PC-9 (cell line): Measurements from ENCODE around the gene CLDN7.

Experiments
- EZH2 ChIP-seq: fragments of 200-600 bp; sonication (generic); IDR thresholded peaks from 2 replicates; pipeline ENCODE4 v1.8.0; 2017; ENCODE audit warnings: antibody characterized with exemption, low read depth
- TF ChIP-seq, protein P1 (sequence below): fragments of 200-600 bp; sonication (generic); conservative IDR thresholded peaks from 2 replicates; pipeline ENCODE4 v1.6.1; 2017; ENCODE audit warnings: mixed run types, antibody characterized with exemption, mild to moderate bottlenecking, moderate library complexity

DNA sequence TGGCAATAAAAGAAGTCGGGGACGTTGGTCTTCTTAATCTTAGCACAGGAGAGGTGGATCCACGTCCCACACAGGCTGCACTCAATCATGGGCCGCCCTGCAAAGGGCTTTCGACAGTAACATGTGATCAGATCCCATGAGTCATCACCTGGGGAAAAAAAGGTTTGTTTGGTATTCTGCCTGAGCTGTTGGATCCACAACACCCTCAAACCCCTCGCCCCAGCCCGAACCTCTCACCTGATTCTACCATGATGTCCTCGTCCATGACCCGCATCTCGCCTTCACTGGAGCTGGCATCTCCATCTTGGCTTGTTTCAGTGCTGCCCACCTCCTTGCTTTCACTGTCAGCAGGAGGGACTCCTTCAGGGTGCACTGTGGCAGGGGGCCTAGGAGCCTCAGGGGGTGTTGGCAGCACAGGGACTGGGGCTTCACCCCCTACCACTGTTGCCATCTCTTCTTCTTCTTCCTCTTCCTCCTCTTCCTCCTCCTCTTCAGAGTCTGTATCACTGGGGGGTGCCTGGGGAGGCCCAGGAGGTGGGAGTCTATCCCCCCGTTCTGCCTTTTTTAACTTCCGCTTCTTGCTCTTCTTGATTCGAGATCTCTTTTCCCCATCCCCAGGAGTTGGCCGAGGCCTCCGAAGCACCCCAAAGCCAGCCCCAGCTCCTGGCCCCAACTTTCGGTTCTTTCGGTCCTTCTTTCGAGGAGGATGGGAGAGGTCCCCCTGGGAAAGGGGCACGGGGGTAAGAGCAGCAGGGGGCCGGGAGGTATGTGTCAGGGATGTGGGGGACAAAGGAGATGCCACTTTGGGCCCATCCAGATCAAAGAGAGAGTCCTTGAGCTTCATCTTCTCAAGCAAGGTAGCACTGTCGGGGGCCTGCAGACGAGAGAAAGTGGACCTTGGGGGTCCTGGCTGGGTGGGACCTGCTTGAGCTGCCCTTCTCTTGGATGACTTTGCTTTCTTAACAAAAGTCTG lies 26.3 kb downstream of the CLDN7 start:
- TF ChIP-seq, protein P1, sequence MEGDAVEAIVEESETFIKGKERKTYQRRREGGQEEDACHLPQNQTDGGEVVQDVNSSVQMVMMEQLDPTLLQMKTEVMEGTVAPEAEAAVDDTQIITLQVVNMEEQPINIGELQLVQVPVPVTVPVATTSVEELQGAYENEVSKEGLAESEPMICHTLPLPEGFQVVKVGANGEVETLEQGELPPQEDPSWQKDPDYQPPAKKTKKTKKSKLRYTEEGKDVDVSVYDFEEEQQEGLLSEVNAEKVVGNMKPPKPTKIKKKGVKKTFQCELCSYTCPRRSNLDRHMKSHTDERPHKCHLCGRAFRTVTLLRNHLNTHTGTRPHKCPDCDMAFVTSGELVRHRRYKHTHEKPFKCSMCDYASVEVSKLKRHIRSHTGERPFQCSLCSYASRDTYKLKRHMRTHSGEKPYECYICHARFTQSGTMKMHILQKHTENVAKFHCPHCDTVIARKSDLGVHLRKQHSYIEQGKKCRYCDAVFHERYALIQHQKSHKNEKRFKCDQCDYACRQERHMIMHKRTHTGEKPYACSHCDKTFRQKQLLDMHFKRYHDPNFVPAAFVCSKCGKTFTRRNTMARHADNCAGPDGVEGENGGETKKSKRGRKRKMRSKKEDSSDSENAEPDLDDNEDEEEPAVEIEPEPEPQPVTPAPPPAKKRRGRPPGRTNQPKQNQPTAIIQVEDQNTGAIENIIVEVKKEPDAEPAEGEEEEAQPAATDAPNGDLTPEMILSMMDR, result no peak
- TF ChIP-seq EZH2, result no peak
